ENCODE data around the gene MYCN.

MYCN gene

GRCh38 chr2:15974565-15975260 lies 34.4 kb downstream of the MYCN start:
- Histone ChIP-seq H3K27me3 (no peaks in the 10 kb centered on the region), H3K4me3 (ENCODE audit: low read depth in 1 of 2, low read length in 1 of 2) (no peak overlapping the region), H3K4me1 (ENCODE audit: control insufficient read depth in 1 of 2, insufficient read depth in 1 of 2, low read depth in 1 of 2, low read length in 1 of 2) (no peaks in the 10 kb centered on the region), H3K9me3 (no peaks in the 10 kb centered on the region), H3K27ac (no peak overlapping the region), H3K36me3 (no peaks in the 10 kb centered on the region)
- no peak for TF ChIP-seq CTCF (IDR thresholded peaks at IDR 0.05)

- TF ChIP-seq CTCF (IDR thresholded peaks at IDR 0.05) = no peak
- no peaks in the 10 kb centered on the region for H3K4me1 ChIP-seq (ENCODE audit: control insufficient read depth in 1 of 2, insufficient read depth in 1 of 2, low read depth in 1 of 2, low read length in 1 of 2)
- no peak overlapping the region for H3K27ac ChIP-seq
- no peaks in the 10 kb centered on the region for H3K9me3 ChIP-seq
- H3K4me3 ChIP-seq (ENCODE audit: low read depth in 1 of 2, low read length in 1 of 2) = no peak overlapping the region
- H3K36me3 ChIP-seq = no peaks in the 10 kb centered on the region
- no peaks in the 10 kb centered on the region for H3K27me3 ChIP-seq
Measured at GRCh38 chr2:15975261-15975600, 34.9 kb downstream of the MYCN start.

DNA sequence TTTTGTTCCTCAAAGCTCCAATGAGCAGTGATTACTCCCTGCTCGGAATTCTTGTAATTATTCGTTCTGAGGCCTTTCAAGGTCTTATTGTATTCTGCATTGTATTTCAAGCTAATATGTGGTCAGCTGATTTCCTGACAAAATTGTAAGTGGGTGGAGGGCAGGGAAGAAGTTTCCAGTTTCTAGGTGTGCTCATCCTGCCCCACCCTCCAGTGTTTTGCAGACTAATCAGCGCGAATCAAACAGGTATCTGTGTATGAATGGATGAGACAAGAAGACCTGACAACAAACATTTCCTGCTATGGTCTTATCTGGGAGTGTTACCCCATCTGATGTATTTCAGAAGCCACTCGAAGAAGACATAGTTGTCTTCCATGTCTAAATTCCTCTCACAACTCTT lies 35.3 kb downstream of the MYCN start:
- no peaks in the 10 kb centered on the region for H3K4me1 ChIP-seq (ENCODE audit: control insufficient read depth in 1 of 2, insufficient read depth in 1 of 2, low read depth in 1 of 2, low read length in 1 of 2)
- no peak overlapping the region for H3K4me3 ChIP-seq (ENCODE audit: low read depth in 1 of 2, low read length in 1 of 2)
- no peak for TF ChIP-seq CTCF (IDR thresholded peaks at IDR 0.05)
- H3K27ac ChIP-seq = no peak overlapping the region
- no peaks in the 10 kb centered on the region for H3K36me3 ChIP-seq
- H3K27me3 ChIP-seq = no peaks in the 10 kb centered on the region
- H3K9me3 ChIP-seq = no peaks in the 10 kb centered on the region

- Histone ChIP-seq H3K27ac (no peak overlapping the region), H3K4me3 (ENCODE audit: low read depth in 1 of 2, low read length in 1 of 2) (no peak overlapping the region), H3K27me3 (no peaks in the 10 kb centered on the region), H3K9me3 (no peaks in the 10 kb centered on the region), H3K36me3 (no peaks in the 10 kb centered on the region), H3K4me1 (ENCODE audit: control insufficient read depth in 1 of 2, insufficient read depth in 1 of 2, low read depth in 1 of 2, low read length in 1 of 2) (no peaks in the 10 kb centered on the region)
- TF ChIP-seq CTCF (IDR thresholded peaks at IDR 0.05) = no peak
Measured at GRCh38 chr2:15976354-15976753, 36.0 kb downstream of the MYCN start.

GRCh38 chr2:15979051-15979758 lies 38.9 kb downstream of the MYCN start:
- Histone ChIP-seq H3K36me3 (no peaks in the 10 kb centered on the region), H3K27ac (no peak overlapping the region), H3K4me3 (ENCODE audit: low read depth in 1 of 2, low read length in 1 of 2) (no peak overlapping the region), H3K9me3 (no peaks in the 10 kb centered on the region), H3K4me1 (ENCODE audit: control insufficient read depth in 1 of 2, insufficient read depth in 1 of 2, low read depth in 1 of 2, low read length in 1 of 2) (no peaks in the 10 kb centered on the region), H3K27me3 (peaks cover 16% of the 10 kb centered on the region)
- no peak for TF ChIP-seq CTCF (IDR thresholded peaks at IDR 0.05)
